ENCODE data around the gene FBXO24. TPM values are rescaled to one million over a fixed set of nuclear protein-coding genes. Genes with fewer than 3 reads are reported as not detected.

FBXO24 gene
- total and polyA plus RNA-seq, 10 of the 15 experiments (the other 5 are each of a cell fraction or from before 2014, with no cell fraction given), result 0.11 to 0.96 (median 0.27) TPM; not detected in 4

DNA sequence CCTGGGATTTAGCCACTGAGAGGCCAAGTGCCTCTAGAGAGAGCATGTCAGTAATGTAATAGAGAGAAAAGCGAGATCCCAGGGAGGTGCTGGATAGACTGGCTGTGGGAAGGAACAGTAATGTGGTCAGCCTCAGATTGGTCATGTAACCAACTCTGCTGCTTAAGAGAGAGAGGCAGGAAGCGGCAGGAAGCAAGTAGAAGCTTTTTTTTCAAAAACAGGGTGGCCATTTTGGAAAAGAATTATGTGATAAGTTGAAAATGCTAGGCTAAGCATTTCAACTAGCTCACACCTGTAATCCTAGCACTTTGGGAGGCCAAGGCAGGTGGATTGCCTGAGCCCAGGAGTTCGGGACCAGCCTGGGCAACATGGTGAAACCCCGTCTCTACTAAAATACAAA, 12.3 kb downstream of the FBXO24 start:
- CTCF ChIA-PET, result interaction anchor here (3.4 kb wide), 1 partner anchor 10 kb away, joined by 9 read pairs; no protein-coding TSS in a partner anchor
- in situ Hi-C loops (cut with MboI), result no loop called here

More for the DNA sequence above, 12.3 kb downstream of the FBXO24 start:
- WGBS (ENCODE audit: insufficient coverage, insufficient replicate concordance, low lambda C conversion rate, missing lambda C conversion rate), result 32% methylated on average over 4 of the region's 4 CpGs
- no peak overlapping the region for H3K9ac ChIP-seq (ENCODE audit: control insufficient read depth, insufficient read depth, low read length)
- FAIRE-seq (no peak), ATAC-seq (no peak), DNase-seq (ENCODE audit: low read depth, low spot score) (no peak)
- H3K27me3 ChIP-seq (replicated peaks in 1 of 2; ENCODE audit: control insufficient read depth in 2 of 2, insufficient read depth in 2 of 2, low read length in 1 of 2), result peaks cover 0 to 2% of the 10 kb centered on the region in 2 experiments; a peak in 1 of 4 replicates
- no peak overlapping the region for H3K4me3 ChIP-seq
- intact Hi-C loops (cut with micrococcal nuclease; ENCODE audit: unreplicated experiment), result no loop called here
- no peaks in the 10 kb centered on the region for H4K20me1 ChIP-seq (ENCODE audit: control insufficient read depth, insufficient read depth)
- no peak overlapping the region for H3K27ac ChIP-seq (ENCODE audit: control insufficient read depth, insufficient read depth)
- ChIA-PET SMC1A (ENCODE audit: uncharacterized antibody, unreplicated experiment) (interaction anchor here (0.7 to 2.5 kb wide), 3 partner anchors 10 to 12 kb away, joined by 3 to 7 read pairs (median 4); partner anchors contain the start of genes FBXO24 and LRCH4), POLR2A (interaction anchor here (0.6 to 1.1 kb wide), 2 partner anchors 15 to 447 kb away, joined by 3 read pairs; no protein-coding TSS in a partner anchor), RAD21 (ENCODE audit: unreplicated experiment) (no interaction called here)
- no TSS peak for BruUV-seq (replicated peaks)
- H2AFZ ChIP-seq (ENCODE audit: control insufficient read depth, low read depth, low read length), result no peak overlapping the region
- no peaks in the 10 kb centered on the region for H3K79me2 ChIP-seq (ENCODE audit: control insufficient read depth, insufficient read depth, low read length)
- no peaks in the 10 kb centered on the region for H3K4me1 ChIP-seq (ENCODE audit: control insufficient read depth, insufficient read depth, low read length)
- H3K9me3 ChIP-seq (replicated peaks; ENCODE audit: control insufficient read depth, insufficient read depth, low read length), result no peaks in the 10 kb centered on the region
- H3K4me2 ChIP-seq (ENCODE audit: control insufficient read depth, insufficient read depth), result no peak overlapping the region
- TF ChIP-seq, protein P1, sequence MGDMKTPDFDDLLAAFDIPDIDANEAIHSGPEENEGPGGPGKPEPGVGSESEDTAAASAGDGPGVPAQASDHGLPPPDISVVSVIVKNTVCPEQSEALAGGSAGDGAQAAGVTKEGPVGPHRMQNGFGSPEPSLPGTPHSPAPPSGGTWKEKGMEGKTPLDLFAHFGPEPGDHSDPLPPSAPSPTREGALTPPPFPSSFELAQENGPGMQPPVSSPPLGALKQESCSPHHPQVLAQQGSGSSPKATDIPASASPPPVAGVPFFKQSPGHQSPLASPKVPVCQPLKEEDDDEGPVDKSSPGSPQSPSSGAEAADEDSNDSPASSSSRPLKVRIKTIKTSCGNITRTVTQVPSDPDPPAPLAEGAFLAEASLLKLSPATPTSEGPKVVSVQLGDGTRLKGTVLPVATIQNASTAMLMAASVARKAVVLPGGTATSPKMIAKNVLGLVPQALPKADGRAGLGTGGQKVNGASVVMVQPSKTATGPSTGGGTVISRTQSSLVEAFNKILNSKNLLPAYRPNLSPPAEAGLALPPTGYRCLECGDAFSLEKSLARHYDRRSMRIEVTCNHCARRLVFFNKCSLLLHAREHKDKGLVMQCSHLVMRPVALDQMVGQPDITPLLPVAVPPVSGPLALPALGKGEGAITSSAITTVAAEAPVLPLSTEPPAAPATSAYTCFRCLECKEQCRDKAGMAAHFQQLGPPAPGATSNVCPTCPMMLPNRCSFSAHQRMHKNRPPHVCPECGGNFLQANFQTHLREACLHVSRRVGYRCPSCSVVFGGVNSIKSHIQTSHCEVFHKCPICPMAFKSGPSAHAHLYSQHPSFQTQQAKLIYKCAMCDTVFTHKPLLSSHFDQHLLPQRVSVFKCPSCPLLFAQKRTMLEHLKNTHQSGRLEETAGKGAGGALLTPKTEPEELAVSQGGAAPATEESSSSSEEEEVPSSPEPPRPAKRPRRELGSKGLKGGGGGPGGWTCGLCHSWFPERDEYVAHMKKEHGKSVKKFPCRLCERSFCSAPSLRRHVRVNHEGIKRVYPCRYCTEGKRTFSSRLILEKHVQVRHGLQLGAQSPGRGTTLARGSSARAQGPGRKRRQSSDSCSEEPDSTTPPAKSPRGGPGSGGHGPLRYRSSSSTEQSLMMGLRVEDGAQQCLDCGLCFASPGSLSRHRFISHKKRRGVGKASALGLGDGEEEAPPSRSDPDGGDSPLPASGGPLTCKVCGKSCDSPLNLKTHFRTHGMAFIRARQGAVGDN (IDR thresholded peaks at IDR 0.05), result no peak
- no peak for TF ChIP-seq DPF2 (IDR thresholded peaks at IDR 0.05)
- H3K36me3 ChIP-seq (ENCODE audit: control insufficient read depth in 2 of 2, insufficient read depth in 2 of 2, low read length in 1 of 2), result no peaks in the 10 kb centered on the region

Data from GM12878 (cell line).